Neural cell (in vitro differentiated cells): ENCODE data around the gene SP8. TPM values are rescaled to one million over a fixed set of nuclear protein-coding genes. Genes with fewer than 3 reads are reported as not detected.
A peak's percentile ranks its signal among the peaks of the same experiment; 100 is the strongest.

Experiments
- H2AFZ ChIP-seq: fragments of 200-600, 300-800 bp; sonication (generic), shearing (Covaris generic); 2 replicates; pipeline ENCODE4 v1.6.0; 2014; ENCODE audit warnings: low read depth, mild to moderate bottlenecking, antibody characterized with exemption, low read length, moderate library complexity
- H3F3A ChIP-seq: fragments of 200-600 bp; shearing (Covaris generic); 2 replicates; pipeline ENCODE4 v1.6.1; 2016; ENCODE audit warnings: mild to moderate bottlenecking, moderate library complexity, mixed read lengths, antibody characterized with exemption, low read length; ENCODE audit not compliant: insufficient read depth, poor library complexity, severe bottlenecking
- H3K27ac ChIP-seq: fragments of 200-600, 300-800 bp; sonication (generic), shearing (Covaris generic); 2 replicates; pipeline ENCODE4 v1.5.1; 2014; ENCODE audit warnings: mild to moderate bottlenecking, low read length, moderate library complexity
- H3K27me3 ChIP-seq: fragments of 300-800, 200-600 bp; sonication (generic), shearing (Covaris generic); 2 replicates; pipeline ENCODE4 v1.6.0; 2014; ENCODE audit warnings: mild to moderate bottlenecking, low read depth, low read length, moderate library complexity; ENCODE audit not compliant: insufficient read depth
- H3K36me3 ChIP-seq: fragments of 300-800, 200-600 bp; sonication (generic), shearing (Covaris generic); 2 replicates; pipeline ENCODE4 v1.5.1; 2014; ENCODE audit warnings: mild to moderate bottlenecking, antibody characterized with exemption, low read length, moderate library complexity; ENCODE audit not compliant: insufficient read depth
- H3K4me2 ChIP-seq: fragments of 300-800, 200-600 bp; sonication (generic), shearing (Covaris generic); 2 replicates; pipeline ENCODE4 v1.6.0; 2014; ENCODE audit warnings: mild to moderate bottlenecking, low read length
- H3K4me3 ChIP-seq: fragments of 300-800, 200-600 bp; sonication (generic), shearing (Covaris generic); 2 replicates; pipeline ENCODE4 v1.5.1; 2014; ENCODE audit warnings: mild to moderate bottlenecking, low read length, moderate library complexity
- H3K79me2 ChIP-seq: fragments of 200-600 bp; shearing (Covaris generic); replicated peaks from 2 replicates; pipeline ENCODE4 v1.6.0; 2014; ENCODE audit warnings: mild to moderate bottlenecking, low read length, moderate library complexity; ENCODE audit not compliant: insufficient read depth
- H3K9ac ChIP-seq: fragments of 300-800, 200-600 bp; sonication (generic), shearing (Covaris generic); 2 replicates; pipeline ENCODE4 v1.6.1; 2016; ENCODE audit warnings: mild to moderate bottlenecking, low read length, mixed read lengths
- H3K9me2 ChIP-seq: fragments of 200-600 bp; shearing (Covaris generic); 2 replicates; pipeline ENCODE4 v1.6.1; 2016; ENCODE audit warnings: mild to moderate bottlenecking, low read length, mixed read lengths; ENCODE audit not compliant: insufficient read depth
- H3K9me3 ChIP-seq: fragments of 200-600, 300-800 bp; sonication (generic), shearing (Covaris generic); 2 replicates; pipeline ENCODE4 v1.6.1; 2016; ENCODE audit warnings: mild to moderate bottlenecking, mixed run types, low read length, moderate library complexity, mixed read lengths
- H4K20me1 ChIP-seq: fragments of 200-600 bp; shearing (Covaris generic); 2 replicates; pipeline ENCODE4 v1.6.1; 2016; ENCODE audit warnings: mild to moderate bottlenecking, mixed run types; ENCODE audit not compliant: insufficient read depth
- CTCF ChIP-seq: fragments of 450-650 bp; IDR thresholded peaks from 2 replicates; pipeline ENCODE4 v1.5.1; 2014; ENCODE audit warnings: antibody characterized with exemption, mild to moderate bottlenecking, moderate library complexity; ENCODE audit not compliant: poor library complexity, severe bottlenecking
- EP300 ChIP-seq: fragments of 450-650 bp; conservative IDR thresholded peaks from 2 replicates; pipeline ENCODE4 v1.6.1; 2014; ENCODE audit warnings: antibody characterized with exemption, mild to moderate bottlenecking, moderate library complexity; ENCODE audit not compliant: poor library complexity, severe bottlenecking
- EZH2 ChIP-seq: fragments of 200-600, 300-800 bp; shearing (Covaris generic), sonication (generic); IDR thresholded peaks from 2 replicates; pipeline ENCODE4 v1.6.1; 2014; ENCODE audit warnings: antibody characterized with exemption, low read length, borderline replicate concordance, mild to moderate bottlenecking; ENCODE audit not compliant: insufficient read depth, poor library complexity, severe bottlenecking
- MXI1 ChIP-seq: fragments of 450-650 bp; conservative IDR thresholded peaks from 2 replicates; pipeline ENCODE4 v1.6.1; 2014; ENCODE audit warnings: antibody characterized with exemption, mild to moderate bottlenecking; ENCODE audit not compliant: poor library complexity, severe bottlenecking
- POLR2AphosphoS5 ChIP-seq: IDR thresholded peaks from 2 replicates; pipeline ENCODE4 v1.6.1; 2012
- RAD21 ChIP-seq: fragments of 450-650 bp; conservative IDR thresholded peaks from 2 replicates; pipeline ENCODE4 v1.6.1; 2014; ENCODE audit warnings: antibody characterized with exemption, mild to moderate bottlenecking, moderate library complexity
- REST ChIP-seq: IDR thresholded peaks from 2 replicates; pipeline ENCODE4 v1.6.1; 2012; ENCODE audit warnings: borderline replicate concordance
- SMC3 ChIP-seq: fragments of 450-650 bp; conservative IDR thresholded peaks from 2 replicates; pipeline ENCODE4 v1.6.1; 2014; ENCODE audit warnings: antibody characterized with exemption, mild to moderate bottlenecking, moderate library complexity; ENCODE audit not compliant: poor library complexity
- TAF1 ChIP-seq: IDR thresholded peaks from 2 replicates; pipeline ENCODE4 v1.6.1; 2012; ENCODE audit warnings: low read depth
- polyA plus RNA-seq: library from polyadenylated mRNA; depleted of rRNA; stranded (reverse); fragments of >200 nt; gene quantifications from 2 replicates; pipeline ENCODE4 v1.2.3, GENCODE V29; 2014

SP8 gene
- polyA plus RNA-seq, 1 donor from 2014 or later: 8.7 TPM

DNA sequence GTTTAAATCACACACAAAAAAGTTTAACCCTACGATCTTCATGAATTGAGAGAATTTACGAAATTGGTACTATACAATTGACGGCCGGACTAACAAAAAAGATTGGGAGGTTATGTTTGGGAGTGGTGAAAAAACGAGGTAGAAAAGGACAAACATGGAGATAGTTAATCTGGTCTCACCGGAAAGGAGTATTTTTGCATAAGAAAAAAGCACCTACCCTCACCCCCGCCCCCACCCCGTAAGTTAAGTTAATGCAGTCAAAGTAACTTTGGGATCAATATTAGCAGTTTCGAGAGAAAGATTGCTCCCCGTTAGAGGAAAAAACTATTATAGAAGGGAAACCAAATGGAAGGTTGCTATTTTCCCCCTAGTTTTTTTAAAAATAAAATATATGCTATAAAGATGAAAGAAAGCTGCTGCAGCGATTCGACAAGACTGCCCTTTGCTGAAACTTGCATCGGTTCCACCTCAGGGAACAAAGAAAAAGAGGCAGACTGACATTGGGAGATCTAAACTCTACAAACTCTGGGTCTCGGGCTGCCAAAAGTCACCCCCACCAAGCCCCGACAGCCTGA lies 3.5 kb downstream of the SP8 start:
- TF ChIP-seq CTCF: no peak
- no peak for TF ChIP-seq MXI1
- no peak for TF ChIP-seq POLR2AphosphoS5
- TF ChIP-seq SMC3: no peak
- TF ChIP-seq EP300: no peak
- no peak for TF ChIP-seq EZH2
- TF ChIP-seq RAD21: no peak
- TF ChIP-seq TAF1: no peak
- TF ChIP-seq REST: no peak
- H3K27me3 ChIP-seq: peaks cover 78% of the 10 kb centered on the region
- no peak overlapping the region for H3K4me2 ChIP-seq
- no peaks in the 10 kb centered on the region for H3K9me3 ChIP-seq
- no peak overlapping the region for H2AFZ ChIP-seq
- H3K9me2 ChIP-seq: no peaks in the 10 kb centered on the region
- no peaks in the 10 kb centered on the region for H3F3A ChIP-seq
- peaks cover 62% of the 10 kb centered on the region for H3K79me2 ChIP-seq
- peak overlapping the region; percentile 66 for H3K4me3 ChIP-seq
- no peaks in the 10 kb centered on the region for H3K36me3 ChIP-seq
- no peaks in the 10 kb centered on the region for H4K20me1 ChIP-seq
- peak overlapping the region; percentile 76 for H3K27ac ChIP-seq
- peak overlapping the region; percentile 68 for H3K9ac ChIP-seq

GRCh38 chr7:20779041-20779440 lies 7.6 kb downstream of the SP8 start:
- H3K36me3 ChIP-seq: no peaks in the 10 kb centered on the region
- H3K9me3 ChIP-seq: no peaks in the 10 kb centered on the region
- H3F3A ChIP-seq: no peaks in the 10 kb centered on the region
- no peaks in the 10 kb centered on the region for H4K20me1 ChIP-seq
- peaks cover 38% of the 10 kb centered on the region for H3K27me3 ChIP-seq
- H3K9me2 ChIP-seq: no peaks in the 10 kb centered on the region
- TF ChIP-seq RAD21 (no peak), SMC3 (no peak), EP300 (no peak), MXI1 (no peak), POLR2AphosphoS5 (no peak), EZH2 (no peak), CTCF (no peak), TAF1 (no peak), REST (no peak)
- no peak overlapping the region for H3K4me2 ChIP-seq
- peak overlapping the region; percentile 66 for H3K4me3 ChIP-seq
- peak overlapping the region; percentile 34 for H3K9ac ChIP-seq
- H3K79me2 ChIP-seq: peaks cover 53% of the 10 kb centered on the region
- H3K27ac ChIP-seq: peak overlapping the region; percentile 32
- H2AFZ ChIP-seq: no peak overlapping the region
